HEK293 (cell line): Measurements from ENCODE around the gene AURKB.

Experiments
- CTCF ChIA-PET: fragments of 350-600 bp; formaldehyde crosslinking; extraction: SDS; loops from one replicate; lab custom pipeline; 2021; ENCODE audit warnings: antibody characterized with exemption; lab: Yijun Ruan, JAX
- POLR2A ChIA-PET: fragments of 300-600 bp; formaldehyde crosslinking; extraction: SDS; loops from one replicate; lab custom pipeline; 2020; ENCODE audit warnings: antibody characterized with exemption, inconsistent platforms; lab: Yijun Ruan, JAX
- H3K27ac ChIP-seq: fragments of 200-500 bp; sonication (Bioruptor generic); 2 replicates; pipeline ENCODE4 v1.5.1; 2014; ENCODE audit warnings: low read depth, low read length, control low read depth, inconsistent platforms; ENCODE audit errors: extremely low read depth
- H3K36me3 ChIP-seq, 2 experiments: fragments of 200-500 bp in 1 of 2; sonication (Bioruptor generic) in 1 of 2; 1 replicate in 1 of 2; 2 replicates in 1 of 2; pipeline ENCODE4 v1.5.1; 2014 to 2017; ENCODE audit warnings: inconsistent platforms in 2 of 2, low read length in 2 of 2; ENCODE audit not compliant: control insufficient read depth in 2 of 2, insufficient read depth in 1 of 2
- H3K4me1 ChIP-seq: fragments of 200-500 bp; sonication (Bioruptor generic); 2 replicates; pipeline ENCODE4 v1.5.1; 2014; ENCODE audit warnings: mild to moderate bottlenecking, low read length, inconsistent platforms; ENCODE audit not compliant: control insufficient read depth, insufficient read depth
- H3K4me3 ChIP-seq: 2 replicates; pipeline ENCODE4 v1.5.1; 2011; ENCODE audit warnings: low read depth, mild to moderate bottlenecking, control low read depth, low read length, moderate library complexity
- H3K9me3 ChIP-seq: fragments of 200-500 bp; sonication (Bioruptor generic); 2 replicates; pipeline ENCODE4 v1.5.1; 2014; ENCODE audit warnings: low read depth, low read length, inconsistent platforms; ENCODE audit not compliant: control insufficient read depth, insufficient read depth
- GLIS2 ChIP-seq: fragments of 450-650 bp; formaldehyde crosslinking; IDR thresholded peaks from 2 replicates; pipeline ENCODE4 v1.5.1; 2016; ENCODE audit warnings: missing biosample characterization, missing genetic modification characterization
- INSM2 ChIP-seq: fragments of 450-650 bp; formaldehyde crosslinking; IDR thresholded peaks from 2 replicates; pipeline ENCODE4 v1.5.1; 2016; ENCODE audit warnings: missing biosample characterization, missing genetic modification characterization
- PRDM1 ChIP-seq: fragments of 450-650 bp; formaldehyde crosslinking; IDR thresholded peaks from 2 replicates; pipeline ENCODE4; 2016; ENCODE audit warnings: missing biosample characterization, missing genetic modification characterization
- ZNF121 ChIP-seq: fragments of 450-650 bp; formaldehyde crosslinking; IDR thresholded peaks from 2 replicates; pipeline ENCODE4 v1.5.1; 2016; ENCODE audit warnings: missing biosample characterization, missing genetic modification characterization
- ZNF16 ChIP-seq: fragments of 450-650 bp; formaldehyde crosslinking; IDR thresholded peaks from 2 replicates; pipeline ENCODE4 v1.5.1; 2016; ENCODE audit warnings: low read depth, missing biosample characterization, missing genetic modification characterization
- ZNF23 ChIP-seq: fragments of 450-650 bp; formaldehyde crosslinking; IDR thresholded peaks from 2 replicates; pipeline ENCODE4 v1.5.1; 2016; ENCODE audit warnings: missing biosample characterization, missing genetic modification characterization, borderline replicate concordance
- ZNF366 ChIP-seq: fragments of 450-650 bp; formaldehyde crosslinking; conservative IDR thresholded peaks from 2 replicates; pipeline ENCODE4 v1.5.1; 2016; ENCODE audit warnings: missing biosample characterization, missing genetic modification characterization
- ZNF404 ChIP-seq: fragments of 450-650 bp; formaldehyde crosslinking; IDR thresholded peaks from 2 replicates; pipeline ENCODE4 v1.5.1; 2017; ENCODE audit warnings: missing biosample characterization, missing genetic modification characterization
- ZNF513 ChIP-seq: fragments of 450-650 bp; IDR thresholded peaks from 2 replicates; pipeline ENCODE4 v1.5.1; 2018; ENCODE audit warnings: missing biosample characterization, missing genetic modification characterization
- ZNF596 ChIP-seq: fragments of 450-650 bp; IDR thresholded peaks from 2 replicates; pipeline ENCODE4 v1.5.0; 2018; ENCODE audit warnings: missing biosample characterization, mild to moderate bottlenecking, missing genetic modification characterization, moderate library complexity
- ZNF639 ChIP-seq: fragments of 450-650 bp; formaldehyde crosslinking; IDR thresholded peaks from 2 replicates; pipeline ENCODE4 v1.5.1; 2016; ENCODE audit warnings: missing biosample characterization, missing genetic modification characterization
- ZNF645 ChIP-seq: fragments of 450-650 bp; formaldehyde crosslinking; IDR thresholded peaks from 2 replicates; pipeline ENCODE4; 2016; ENCODE audit warnings: missing biosample characterization, missing genetic modification characterization
- ZNF791 ChIP-seq: fragments of 450-650 bp; formaldehyde crosslinking; IDR thresholded peaks from 2 replicates; pipeline ENCODE4 v1.5.1; 2016; ENCODE audit warnings: missing biosample characterization, missing genetic modification characterization
- ZSCAN16 ChIP-seq: fragments of 450-650 bp; formaldehyde crosslinking; IDR thresholded peaks from 2 replicates; pipeline ENCODE4 v1.5.1; 2016; ENCODE audit warnings: missing biosample characterization, missing genetic modification characterization
- ZSCAN5A ChIP-seq: fragments of 450-650 bp; formaldehyde crosslinking; IDR thresholded peaks from 2 replicates; pipeline ENCODE4 v1.5.1; 2016; ENCODE audit warnings: missing biosample characterization, missing genetic modification characterization
- ZXDB ChIP-seq: fragments of 450-650 bp; formaldehyde crosslinking; IDR thresholded peaks from 2 replicates; pipeline ENCODE4 v1.5.1; 2016; ENCODE audit warnings: missing biosample characterization, missing genetic modification characterization
- TF ChIP-seq, protein P1 (sequence below): fragments of 450-650 bp; formaldehyde crosslinking; IDR thresholded peaks from 2 replicates; pipeline ENCODE4 v1.5.1; 2016; ENCODE audit warnings: missing biosample characterization, missing genetic modification characterization
- TF ChIP-seq, protein P2 (sequence below): fragments of 450-650 bp; formaldehyde crosslinking; IDR thresholded peaks from 2 replicates; pipeline ENCODE4 v1.5.1; 2017; ENCODE audit warnings: missing biosample characterization, missing genetic modification characterization
- TF ChIP-seq, protein P3 (sequence below): fragments of 450-650 bp; formaldehyde crosslinking; IDR thresholded peaks from 2 replicates; pipeline ENCODE4 v1.5.1; 2016; ENCODE audit warnings: missing biosample characterization, missing genetic modification characterization
- TF ChIP-seq, protein P4 (sequence below): fragments of 450-650 bp; formaldehyde crosslinking; IDR thresholded peaks from 2 replicates; pipeline ENCODE4 v1.5.1; 2017; ENCODE audit warnings: missing biosample characterization, missing genetic modification characterization

AURKB gene

GRCh38 chr17:8160741-8161221 lies 49.6 kb downstream of the AURKB start:
- H3K27ac ChIP-seq: peak overlapping the region; percentile 39; the same call in 1 of the 2 replicates
- no peak overlapping the region for H3K4me3 ChIP-seq
- H3K36me3 ChIP-seq: peaks cover 15 to 34% of the 10 kb centered on the region in 2 experiments; a peak in 2 of 3 replicates
- no peaks in the 10 kb centered on the region for H3K9me3 ChIP-seq
- H3K4me1 ChIP-seq: peaks cover 26% of the 10 kb centered on the region
- ChIA-PET CTCF (interaction anchor here (0.5 to 7.3 kb wide), 7 partner anchors 12 to 188 kb away, joined by 3 to 91 read pairs (median 4); no protein-coding TSS in a partner anchor), POLR2A (interaction anchor here (0.6 to 2.2 kb wide), 4 partner anchors 12 to 87 kb away, joined by 3 to 7 read pairs (median 3); partner anchors contain the start of gene CTC1)
- TF ChIP-seq, protein P1, sequence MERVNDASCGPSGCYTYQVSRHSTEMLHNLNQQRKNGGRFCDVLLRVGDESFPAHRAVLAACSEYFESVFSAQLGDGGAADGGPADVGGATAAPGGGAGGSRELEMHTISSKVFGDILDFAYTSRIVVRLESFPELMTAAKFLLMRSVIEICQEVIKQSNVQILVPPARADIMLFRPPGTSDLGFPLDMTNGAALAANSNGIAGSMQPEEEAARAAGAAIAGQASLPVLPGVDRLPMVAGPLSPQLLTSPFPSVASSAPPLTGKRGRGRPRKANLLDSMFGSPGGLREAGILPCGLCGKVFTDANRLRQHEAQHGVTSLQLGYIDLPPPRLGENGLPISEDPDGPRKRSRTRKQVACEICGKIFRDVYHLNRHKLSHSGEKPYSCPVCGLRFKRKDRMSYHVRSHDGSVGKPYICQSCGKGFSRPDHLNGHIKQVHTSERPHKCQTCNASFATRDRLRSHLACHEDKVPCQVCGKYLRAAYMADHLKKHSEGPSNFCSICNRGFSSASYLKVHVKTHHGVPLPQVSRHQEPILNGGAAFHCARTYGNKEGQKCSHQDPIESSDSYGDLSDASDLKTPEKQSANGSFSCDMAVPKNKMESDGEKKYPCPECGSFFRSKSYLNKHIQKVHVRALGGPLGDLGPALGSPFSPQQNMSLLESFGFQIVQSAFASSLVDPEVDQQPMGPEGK (tag by site-specific recombination): peak; percentile 44
- TF ChIP-seq PRDM1 (tag by site-specific recombination): 0 out of 2 replicates have a peak, but pooled peaks have one; percentile 26
- no peak for TF ChIP-seq ZSCAN5A (tag by site-specific recombination)
- peak; percentile 69 for TF ChIP-seq ZNF513 (tag by site-specific recombination)
- TF ChIP-seq, protein P2, sequence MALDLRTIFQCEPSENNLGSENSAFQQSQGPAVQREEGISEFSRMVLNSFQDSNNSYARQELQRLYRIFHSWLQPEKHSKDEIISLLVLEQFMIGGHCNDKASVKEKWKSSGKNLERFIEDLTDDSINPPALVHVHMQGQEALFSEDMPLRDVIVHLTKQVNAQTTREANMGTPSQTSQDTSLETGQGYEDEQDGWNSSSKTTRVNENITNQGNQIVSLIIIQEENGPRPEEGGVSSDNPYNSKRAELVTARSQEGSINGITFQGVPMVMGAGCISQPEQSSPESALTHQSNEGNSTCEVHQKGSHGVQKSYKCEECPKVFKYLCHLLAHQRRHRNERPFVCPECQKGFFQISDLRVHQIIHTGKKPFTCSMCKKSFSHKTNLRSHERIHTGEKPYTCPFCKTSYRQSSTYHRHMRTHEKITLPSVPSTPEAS (tag by site-specific recombination): peak; percentile 66; the same call in 1 of the 2 replicates
- TF ChIP-seq ZNF404 (tag by site-specific recombination): no peak
- no peak for TF ChIP-seq GLIS2 (tag by site-specific recombination)
- no peak for TF ChIP-seq ZNF23 (tag by site-specific recombination)
- TF ChIP-seq ZNF121 (tag by site-specific recombination): no peak
- TF ChIP-seq ZNF639 (tag by site-specific recombination): no peak
- TF ChIP-seq, protein P3, sequence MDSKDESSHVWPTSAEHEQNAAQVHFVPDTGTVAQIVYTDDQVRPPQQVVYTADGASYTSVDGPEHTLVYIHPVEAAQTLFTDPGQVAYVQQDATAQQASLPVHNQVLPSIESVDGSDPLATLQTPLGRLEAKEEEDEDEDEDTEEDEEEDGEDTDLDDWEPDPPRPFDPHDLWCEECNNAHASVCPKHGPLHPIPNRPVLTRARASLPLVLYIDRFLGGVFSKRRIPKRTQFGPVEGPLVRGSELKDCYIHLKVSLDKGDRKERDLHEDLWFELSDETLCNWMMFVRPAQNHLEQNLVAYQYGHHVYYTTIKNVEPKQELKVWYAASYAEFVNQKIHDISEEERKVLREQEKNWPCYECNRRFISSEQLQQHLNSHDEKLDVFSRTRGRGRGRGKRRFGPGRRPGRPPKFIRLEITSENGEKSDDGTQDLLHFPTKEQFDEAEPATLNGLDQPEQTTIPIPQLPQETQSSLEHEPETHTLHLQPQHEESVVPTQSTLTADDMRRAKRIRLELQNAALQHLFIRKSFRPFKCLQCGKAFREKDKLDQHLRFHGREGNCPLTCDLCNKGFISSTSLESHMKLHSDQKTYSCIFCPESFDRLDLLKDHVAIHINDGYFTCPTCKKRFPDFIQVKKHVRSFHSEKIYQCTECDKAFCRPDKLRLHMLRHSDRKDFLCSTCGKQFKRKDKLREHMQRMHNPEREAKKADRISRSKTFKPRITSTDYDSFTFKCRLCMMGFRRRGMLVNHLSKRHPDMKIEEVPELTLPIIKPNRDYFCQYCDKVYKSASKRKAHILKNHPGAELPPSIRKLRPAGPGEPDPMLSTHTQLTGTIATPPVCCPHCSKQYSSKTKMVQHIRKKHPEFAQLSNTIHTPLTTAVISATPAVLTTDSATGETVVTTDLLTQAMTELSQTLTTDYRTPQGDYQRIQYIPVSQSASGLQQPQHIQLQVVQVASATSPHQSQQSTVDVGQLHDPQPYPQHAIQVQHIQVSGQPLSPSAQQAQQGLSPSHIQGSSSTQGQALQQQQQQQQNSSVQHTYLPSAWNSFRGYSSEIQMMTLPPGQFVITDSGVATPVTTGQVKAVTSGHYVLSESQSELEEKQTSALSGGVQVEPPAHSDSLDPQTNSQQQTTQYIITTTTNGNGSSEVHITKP (tag by site-specific recombination): 0 out of 2 replicates have a peak, but pooled peaks have one; percentile 21
- no peak for TF ChIP-seq ZXDB (tag by site-specific recombination)
- TF ChIP-seq, protein P4, sequence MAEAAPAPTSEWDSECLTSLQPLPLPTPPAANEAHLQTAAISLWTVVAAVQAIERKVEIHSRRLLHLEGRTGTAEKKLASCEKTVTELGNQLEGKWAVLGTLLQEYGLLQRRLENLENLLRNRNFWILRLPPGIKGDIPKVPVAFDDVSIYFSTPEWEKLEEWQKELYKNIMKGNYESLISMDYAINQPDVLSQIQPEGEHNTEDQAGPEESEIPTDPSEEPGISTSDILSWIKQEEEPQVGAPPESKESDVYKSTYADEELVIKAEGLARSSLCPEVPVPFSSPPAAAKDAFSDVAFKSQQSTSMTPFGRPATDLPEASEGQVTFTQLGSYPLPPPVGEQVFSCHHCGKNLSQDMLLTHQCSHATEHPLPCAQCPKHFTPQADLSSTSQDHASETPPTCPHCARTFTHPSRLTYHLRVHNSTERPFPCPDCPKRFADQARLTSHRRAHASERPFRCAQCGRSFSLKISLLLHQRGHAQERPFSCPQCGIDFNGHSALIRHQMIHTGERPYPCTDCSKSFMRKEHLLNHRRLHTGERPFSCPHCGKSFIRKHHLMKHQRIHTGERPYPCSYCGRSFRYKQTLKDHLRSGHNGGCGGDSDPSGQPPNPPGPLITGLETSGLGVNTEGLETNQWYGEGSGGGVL (tag by site-specific recombination): peak; percentile 77
- no peak for TF ChIP-seq ZNF645 (tag by site-specific recombination)
- no peak for TF ChIP-seq ZNF791 (tag by site-specific recombination)
- TF ChIP-seq ZNF16 (tag by site-specific recombination): no peak
- TF ChIP-seq ZNF366 (tag by site-specific recombination): 0 out of 2 replicates have a peak, but pooled peaks have one; percentile 15
- no peak for TF ChIP-seq INSM2 (tag by site-specific recombination)
- peak; percentile 42; the same call in 1 of the 2 replicates for TF ChIP-seq ZNF596 (tag by site-specific recombination)
- TF ChIP-seq ZSCAN16: no peak
